Right lung (tissue), 5 donors: ENCODE measurements around the gene IQGAP3. TPM values are rescaled to one million over a fixed set of nuclear protein-coding genes. Genes with fewer than 3 reads are reported as not detected.

Experiments used
- DNase-seq, 2 donors: peaks; one replicate each; pipeline ENCODE4 v3.0.0-alpha.2; 2013
- polyA plus RNA-seq, 5 donors: library from polyadenylated mRNA; unstranded; fragments of 120-200 nt; gene quantifications; one replicate each; pipeline versions ENCODE4 v1.2.1 to v1.2.3, GENCODE V29; 2013; ENCODE audit warnings: inconsistent platforms in 1 of 5, low replicate concordance in 1 of 5; ENCODE audit not compliant: insufficient read length in 5 of 5, insufficient read depth in 1 of 5

IQGAP3 gene
- polyA plus RNA-seq, 5 donors: 9.7 to 26.3 (median 16.4) TPM

DNA sequence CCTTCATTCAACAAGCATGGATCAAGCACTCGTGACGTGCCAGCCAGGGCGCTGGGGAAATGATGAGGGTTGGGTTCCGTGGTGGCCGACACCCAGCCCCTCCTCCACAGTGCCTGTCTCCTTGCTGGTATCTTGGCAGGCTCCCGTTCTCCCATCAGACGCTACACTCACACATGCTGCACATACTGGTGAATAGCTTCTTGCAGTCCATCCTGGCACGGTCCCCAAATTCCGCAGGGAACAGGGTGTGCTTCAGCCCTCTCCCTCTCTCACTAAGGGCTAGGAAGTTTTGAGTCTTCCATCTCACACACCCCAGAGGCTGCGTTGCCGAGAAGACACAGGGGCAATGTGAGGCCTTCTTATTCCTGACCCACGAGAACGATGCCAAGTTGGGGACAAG is 61.7 kb downstream of the IQGAP3 start:
- peak in 1 of 2 donors; percentile 41 for DNase-seq

- no peak for DNase-seq
Observed at GRCh38 chr1:156509424-156510034, 62.8 kb downstream of the IQGAP3 start.

DNA sequence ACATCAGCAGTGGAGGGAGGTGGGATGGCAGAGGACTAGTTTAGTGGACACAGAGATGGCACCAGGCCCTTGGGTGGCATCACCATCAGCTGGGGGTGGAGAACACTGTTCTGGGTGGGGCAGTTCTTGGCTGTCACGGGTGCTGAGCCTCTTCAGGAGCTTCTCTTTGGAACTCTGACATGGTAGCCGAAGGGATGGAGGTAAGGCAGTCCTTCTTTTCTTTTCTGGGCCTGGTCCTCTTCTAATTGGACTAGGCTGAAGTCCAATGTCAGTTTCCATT is 63.5 kb downstream of the IQGAP3 start:
- DNase-seq: no peak

DNA sequence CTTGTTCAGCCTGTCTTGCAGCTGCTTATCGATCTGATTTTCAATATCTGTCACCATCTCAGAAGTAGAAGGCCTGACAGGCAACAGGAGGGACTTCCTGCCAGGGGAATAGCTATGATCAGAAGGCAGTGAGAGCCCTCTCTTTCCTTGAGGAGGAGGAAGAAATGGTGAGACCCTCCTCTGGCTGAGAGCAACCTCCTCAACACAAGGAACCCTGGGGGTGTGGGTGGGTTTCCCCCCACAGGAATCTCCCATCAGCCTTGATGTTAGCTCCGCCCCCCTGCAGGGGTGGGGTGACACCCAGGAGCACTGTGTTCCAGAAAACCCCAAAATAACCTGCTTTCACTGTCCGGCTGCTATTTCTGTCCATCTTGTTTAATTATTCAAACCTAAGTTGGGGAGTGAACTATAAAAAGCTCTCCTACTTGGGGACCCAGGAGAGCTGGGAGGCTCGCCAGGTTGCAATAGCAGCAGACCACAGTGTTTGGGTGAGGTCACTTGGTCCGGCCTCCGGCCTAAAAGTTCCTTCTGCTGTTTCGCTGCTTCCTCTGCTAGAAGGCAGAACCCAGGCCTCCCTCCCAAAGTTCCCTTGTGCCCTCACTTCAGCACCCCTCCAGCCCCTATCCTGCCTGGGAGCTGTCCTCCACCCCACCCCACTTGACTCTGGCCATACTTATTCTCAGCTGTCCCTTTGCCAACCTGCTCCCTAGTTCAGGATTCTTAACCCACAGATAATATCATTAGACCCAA is 64.0 kb downstream of the IQGAP3 start:
- DNase-seq: no peak

DNA sequence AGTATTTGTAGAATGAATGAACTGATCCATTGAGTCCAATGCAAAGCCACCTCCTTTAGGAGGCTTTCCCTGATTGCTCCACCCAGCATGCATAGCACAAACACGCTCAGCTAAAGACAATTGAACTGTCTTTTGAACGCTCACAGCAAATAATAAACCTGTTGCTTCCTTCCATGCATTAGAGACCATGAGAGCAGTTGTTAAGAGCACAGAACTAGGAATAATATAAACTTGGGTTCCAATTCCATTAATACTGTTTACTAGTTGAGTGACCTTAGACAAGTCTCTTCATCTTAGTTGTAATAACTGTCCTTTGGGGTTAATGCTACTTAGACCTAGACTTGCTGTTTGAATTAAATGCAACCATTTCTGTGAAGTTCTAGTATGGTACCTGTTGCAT is 65.9 kb downstream of the IQGAP3 start:
- DNase-seq: no peak

DNA sequence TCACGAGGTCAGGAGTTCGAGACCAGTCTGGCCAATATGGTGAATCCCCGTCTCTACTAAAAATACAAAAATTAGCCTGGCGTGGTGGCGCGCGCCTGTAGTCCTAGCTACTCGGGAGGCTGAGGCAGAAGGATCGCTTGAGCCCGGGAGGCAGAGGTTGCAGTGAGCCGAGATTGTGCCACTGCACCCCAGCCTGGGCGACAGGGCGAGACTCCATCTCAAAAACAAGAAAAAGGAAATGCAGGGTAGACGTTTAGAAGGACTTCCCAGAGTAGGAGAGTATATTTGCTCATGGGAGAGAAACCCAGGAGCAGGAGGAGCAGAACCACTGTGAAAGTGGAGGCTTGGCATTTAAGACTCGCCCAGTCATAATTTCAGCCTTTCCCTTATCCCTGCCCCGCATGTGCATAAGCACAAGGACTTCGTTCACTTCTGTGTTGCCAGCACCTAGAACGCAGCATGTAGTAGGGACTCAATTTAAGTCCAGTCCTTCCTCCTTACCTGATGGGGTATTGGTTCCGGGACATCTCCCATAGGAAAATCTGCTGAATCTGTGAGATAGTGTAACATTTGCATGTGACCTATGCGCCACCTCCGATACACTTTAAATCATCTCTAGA is 66.6 kb downstream of the IQGAP3 start:
- no peak for DNase-seq

GRCh38 chr1:156504821-156505678 is 67.3 kb downstream of the IQGAP3 start:
- DNase-seq: peak; percentile 99 to 100

DNA sequence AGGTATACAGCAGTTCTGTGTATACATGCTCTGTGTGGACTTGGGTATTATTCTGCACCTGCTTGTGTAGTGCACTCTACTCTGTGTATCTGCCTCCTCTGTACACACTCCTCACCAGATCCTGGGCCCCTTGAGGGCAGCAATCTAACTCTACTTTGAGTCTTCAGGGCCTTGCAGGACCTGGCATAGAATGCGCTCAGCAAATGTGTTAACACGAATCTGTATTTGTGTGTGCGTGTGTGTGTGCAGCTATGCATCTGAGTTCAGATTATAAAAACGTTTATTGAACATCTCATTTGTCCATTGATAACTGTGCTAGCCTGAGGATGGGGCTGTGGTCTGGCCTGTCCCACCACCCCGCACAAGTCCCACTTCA is 67.9 kb downstream of the IQGAP3 start:
- no peak for DNase-seq

GRCh38 chr1:156503698-156504437 is 68.5 kb downstream of the IQGAP3 start:
- DNase-seq: no peak

DNA sequence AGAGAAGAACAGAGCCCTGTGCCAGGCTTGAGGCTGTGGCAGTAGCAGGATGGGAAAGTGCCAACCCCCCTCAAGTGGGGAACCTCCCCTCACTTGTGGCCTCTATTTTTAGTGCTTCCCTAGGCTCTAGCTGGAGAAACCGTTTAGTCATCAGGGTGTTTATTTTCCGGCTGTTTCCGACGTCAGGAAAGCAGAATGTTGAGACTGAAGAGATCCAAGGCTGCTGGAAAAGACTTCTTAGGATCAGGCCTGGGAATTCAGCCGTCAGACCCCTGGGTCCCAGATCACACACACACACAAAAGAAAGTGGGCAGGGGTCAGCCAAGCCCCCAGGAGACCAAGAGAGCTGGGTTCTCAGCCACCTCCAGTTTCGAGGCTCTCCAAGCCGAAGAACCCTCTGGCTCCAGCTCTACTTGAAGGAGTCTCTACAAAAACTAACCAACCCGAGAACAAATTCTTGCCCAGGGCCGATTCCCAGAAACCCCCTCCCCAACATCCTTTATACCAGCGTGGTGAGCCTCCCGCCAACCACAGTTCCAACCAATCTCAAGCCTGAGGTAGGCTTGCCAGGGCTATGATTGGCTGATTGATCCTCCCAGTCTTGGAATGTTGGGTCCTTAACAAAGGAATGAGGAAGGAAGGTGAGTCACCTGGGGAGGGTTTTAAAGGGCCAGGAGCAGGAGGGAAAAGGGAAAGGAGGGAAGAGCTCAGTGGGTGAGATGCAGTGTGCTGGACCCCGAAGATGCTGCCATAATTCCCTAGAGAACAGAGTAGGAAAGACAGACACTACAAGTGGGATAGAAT is 69.3 kb downstream of the IQGAP3 start:
- DNase-seq: peak; percentile 78

GRCh38 chr1:156502391-156502893 is 69.9 kb downstream of the IQGAP3 start:
- no peak for DNase-seq

DNA sequence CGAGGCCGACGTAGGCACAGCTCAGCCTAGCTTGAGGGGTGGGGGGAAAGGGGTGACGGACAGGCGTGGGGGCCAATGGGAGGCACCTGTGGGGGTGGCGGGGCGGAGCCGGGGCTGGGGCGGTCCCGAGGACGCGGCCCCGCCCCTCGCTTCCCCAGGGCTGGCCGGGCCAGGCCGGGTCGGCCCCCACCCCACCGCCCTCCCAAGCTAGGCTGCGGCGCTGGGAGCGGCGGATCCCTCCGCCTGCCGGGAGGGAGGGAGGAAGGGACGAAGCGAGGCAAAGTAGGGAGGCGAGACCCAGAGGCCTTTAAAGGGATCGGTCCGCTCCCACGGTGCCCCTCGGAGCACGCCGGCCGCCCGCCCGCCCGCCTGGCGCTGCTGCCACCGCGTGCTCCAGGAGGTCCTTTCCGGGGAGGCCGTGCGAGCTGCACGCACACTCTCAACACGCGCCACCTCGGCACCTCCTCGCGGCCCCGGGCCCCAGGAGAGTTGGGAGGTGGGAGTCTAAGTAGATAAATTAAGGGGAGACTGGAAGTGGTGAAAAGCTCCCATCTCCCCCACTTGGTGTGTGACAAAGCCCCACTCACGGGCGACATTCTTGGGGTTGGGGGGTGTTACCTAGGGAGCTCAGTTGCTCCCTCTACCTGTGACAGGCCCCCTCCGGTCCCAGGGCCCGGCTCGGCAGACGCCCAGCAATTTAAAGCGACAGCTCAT is 71.4 kb downstream of the IQGAP3 start:
- DNase-seq: peak; percentile 95 to 96

DNA sequence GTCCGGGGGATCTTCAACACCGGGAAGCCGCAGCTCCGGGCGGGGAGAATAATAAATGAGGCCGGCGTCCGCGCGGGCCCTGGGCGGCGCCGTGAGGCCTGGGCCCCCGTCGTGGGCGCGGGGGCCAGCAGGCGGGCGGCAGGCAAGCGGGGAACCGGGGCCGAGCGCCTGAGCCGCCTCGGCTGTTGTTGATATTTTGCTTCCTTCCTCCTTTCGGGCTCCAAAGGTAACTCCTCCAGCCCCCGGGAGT is 71.9 kb downstream of the IQGAP3 start, which contains the start of gene MEF2D:
TSS of gene MEF2D (minus strand) at position 233 of the 250 bp plus-strand sequence. CDS start 17,483 bp downstream, outside the sequence.
- DNase-seq: no peak

DNA sequence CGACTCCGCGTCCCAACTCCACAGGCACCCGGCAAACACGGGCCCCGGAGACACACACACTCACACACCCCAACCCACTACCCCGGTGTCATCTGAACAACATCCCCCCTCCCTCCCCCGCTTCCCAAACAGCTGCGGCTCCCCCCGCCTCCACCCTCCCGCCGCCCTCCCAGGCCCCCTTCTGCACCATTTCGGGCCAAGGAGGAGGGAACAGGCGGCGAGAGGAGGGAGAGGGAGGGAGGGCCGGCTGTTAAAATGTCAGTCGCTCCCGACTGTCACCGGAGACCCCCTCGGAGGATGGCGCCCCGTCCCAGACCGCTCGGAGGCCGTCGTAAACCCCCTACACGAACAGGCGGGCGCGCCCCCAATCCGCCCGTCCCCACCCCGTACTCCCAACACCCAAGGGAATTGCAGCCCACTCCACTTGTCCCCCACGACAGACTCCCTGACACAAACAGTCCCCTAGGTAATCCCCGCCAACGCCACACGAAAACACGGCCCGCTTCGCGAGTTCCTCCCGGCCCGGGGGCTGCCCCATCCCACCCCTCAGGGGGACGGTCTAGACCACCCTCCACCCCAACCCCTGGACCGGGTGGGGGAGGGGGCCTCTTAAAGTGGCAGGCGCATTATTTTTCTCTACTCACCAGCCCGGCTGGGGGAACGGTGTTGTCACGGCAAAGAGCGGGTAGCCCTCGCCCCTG is 72.4 kb downstream of the IQGAP3 start:
- peak; percentile 71 to 80 for DNase-seq

DNA sequence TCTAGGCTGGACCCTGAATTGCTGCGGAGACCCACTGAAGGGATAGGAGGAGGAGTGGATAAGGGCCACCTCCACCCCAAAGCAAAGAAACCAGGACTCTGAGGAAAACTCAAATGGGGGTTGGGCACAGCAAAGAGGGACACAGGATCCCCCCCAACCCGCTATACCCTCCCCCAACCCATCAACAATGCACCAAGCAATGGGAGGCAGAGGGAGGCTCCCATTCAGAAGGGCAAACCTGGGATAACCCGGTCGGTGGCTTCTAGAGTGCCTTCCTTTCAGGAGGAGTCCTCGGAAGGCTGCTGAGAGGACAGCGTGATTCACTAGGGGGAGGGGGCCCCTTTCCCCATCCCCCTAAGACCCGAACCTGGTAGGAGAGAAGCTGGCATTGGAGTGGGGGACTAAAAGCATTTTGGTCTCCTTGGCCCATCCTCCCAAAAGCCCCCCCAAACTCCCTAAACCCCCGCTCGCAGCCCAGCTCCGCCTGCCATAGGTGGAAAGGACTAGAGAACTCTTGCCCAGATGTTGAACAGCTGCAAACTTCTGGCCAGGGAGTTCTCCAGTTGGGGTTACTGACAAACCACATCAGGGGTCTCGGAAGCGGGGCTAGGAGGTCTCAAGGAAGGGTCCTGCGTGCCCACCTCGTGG is 73.0 kb downstream of the IQGAP3 start:
- peak; percentile 70 to 80 for DNase-seq

DNA sequence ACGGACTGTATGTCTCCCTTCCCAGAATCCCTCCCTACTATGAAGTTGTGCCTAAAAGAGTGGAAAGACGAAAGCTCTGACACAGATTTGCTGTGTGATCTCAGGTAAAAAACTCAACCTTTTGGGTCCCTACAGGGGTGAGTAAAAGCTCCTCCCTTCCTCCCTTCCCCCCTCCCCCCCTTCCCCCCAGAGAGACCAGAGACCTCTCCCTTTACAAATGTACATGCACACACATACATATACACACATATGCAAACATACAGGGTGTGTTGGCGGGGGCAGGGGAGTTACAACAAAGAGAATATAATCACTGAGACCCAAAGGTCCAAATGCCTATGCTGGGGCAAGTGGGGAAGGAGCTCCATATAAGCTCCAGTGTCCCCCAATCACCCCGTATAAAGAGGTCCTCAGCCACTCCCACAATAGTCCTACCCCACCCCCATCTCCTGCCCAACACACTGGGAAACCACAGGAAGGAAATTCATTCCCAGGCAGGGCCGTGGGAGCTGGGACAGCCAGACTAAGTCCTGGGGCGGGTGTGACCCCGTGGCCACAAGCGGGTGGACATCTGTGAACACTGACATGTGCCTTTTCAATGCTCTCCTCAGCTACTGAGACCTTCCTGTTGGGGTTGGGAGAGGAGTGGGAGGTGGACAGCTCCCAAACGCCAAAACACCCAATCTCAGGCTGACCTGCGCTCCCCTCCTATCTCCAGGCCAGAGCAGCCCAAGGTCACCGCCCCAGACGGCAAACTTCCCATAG is 73.8 kb downstream of the IQGAP3 start:
- DNase-seq: no peak

GRCh38 chr1:156497743-156498431 is 74.5 kb downstream of the IQGAP3 start:
- no peak for DNase-seq
